Nephron progenitor cell (in vitro differentiated cells): Measurements from ENCODE around the gene EMX2.

Experiments
- DNase-seq: peaks from one replicate; pipeline ENCODE4 v3.0.0; 2021
- H3K27ac Mint-ChIP-seq: 2 replicates; pipeline ENCODE4 v1.8.0; 2021; ENCODE audit warnings: mild to moderate bottlenecking, moderate library complexity, mixed read lengths
- H3K27me3 Mint-ChIP-seq: 2 replicates; pipeline ENCODE4 v1.8.0; 2021; ENCODE audit warnings: mild to moderate bottlenecking, low read depth, mixed read lengths; ENCODE audit not compliant: poor library complexity
- H3K36me3 Mint-ChIP-seq: 2 replicates; pipeline ENCODE4 v1.8.0; 2021; ENCODE audit warnings: low read depth, mixed read lengths
- H3K4me1 Mint-ChIP-seq: 2 replicates; pipeline ENCODE4 v1.8.0; 2021; ENCODE audit warnings: mixed read lengths
- H3K4me3 Mint-ChIP-seq: 2 replicates; pipeline ENCODE4 v1.8.0; 2021; ENCODE audit warnings: mild to moderate bottlenecking, moderate library complexity, mixed read lengths
- H3K9me3 Mint-ChIP-seq: 2 replicates; pipeline ENCODE4 v1.8.0; 2021; ENCODE audit warnings: mild to moderate bottlenecking, moderate library complexity, mixed read lengths
- CTCF ChIP-seq: fragments of 200-600 bp; sonication (generic); IDR thresholded peaks from 2 replicates; pipeline ENCODE4 v1.5.0; 2021; ENCODE audit warnings: antibody characterized with exemption

The EMX2 gene

DNA sequence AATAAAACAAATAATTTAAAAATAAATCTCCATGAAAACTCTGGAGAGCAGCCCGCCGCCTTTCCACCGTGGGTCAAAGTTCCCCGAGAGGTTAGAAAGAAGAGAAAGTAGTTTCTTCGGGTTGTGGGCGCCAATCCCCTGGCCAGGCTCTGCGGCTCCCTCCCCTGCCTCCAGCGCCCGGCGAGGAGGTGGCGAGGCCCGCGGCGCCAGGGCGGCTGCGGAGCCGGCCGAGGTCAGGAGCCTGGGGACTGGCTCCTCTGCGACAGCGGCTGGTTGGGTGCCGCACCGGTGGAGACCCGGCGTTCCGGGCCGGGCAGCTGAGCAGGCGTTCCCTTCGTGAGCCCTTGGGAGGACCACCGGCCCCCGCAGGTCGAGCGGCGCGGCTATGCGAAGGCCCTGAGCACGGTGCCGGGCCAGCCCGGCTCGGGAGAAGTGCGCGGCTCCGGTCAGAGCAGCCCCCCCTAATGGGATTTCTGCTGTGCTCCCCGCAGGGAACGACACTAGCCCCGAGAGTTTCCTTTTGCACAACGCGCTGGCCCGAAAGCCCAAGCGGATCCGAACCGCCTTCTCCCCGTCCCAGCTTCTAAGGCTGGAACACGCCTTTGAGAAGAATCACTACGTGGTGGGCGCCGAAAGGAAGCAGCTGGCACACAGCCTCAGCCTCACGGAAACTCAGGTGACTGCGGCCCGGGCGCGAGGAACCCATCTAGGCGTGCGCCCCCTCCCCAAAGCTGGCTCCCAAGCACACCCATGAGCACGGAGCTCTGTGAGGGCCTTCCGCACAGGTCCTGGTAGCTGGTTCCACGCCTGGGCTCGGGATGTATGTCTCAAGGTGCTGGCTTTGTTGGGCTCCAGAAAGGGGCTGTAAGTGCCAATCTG is 2.8 kb downstream of the EMX2 start:
- no peak overlapping the region for H3K27ac Mint-ChIP-seq
- DNase-seq, result peak; percentile 50

DNA sequence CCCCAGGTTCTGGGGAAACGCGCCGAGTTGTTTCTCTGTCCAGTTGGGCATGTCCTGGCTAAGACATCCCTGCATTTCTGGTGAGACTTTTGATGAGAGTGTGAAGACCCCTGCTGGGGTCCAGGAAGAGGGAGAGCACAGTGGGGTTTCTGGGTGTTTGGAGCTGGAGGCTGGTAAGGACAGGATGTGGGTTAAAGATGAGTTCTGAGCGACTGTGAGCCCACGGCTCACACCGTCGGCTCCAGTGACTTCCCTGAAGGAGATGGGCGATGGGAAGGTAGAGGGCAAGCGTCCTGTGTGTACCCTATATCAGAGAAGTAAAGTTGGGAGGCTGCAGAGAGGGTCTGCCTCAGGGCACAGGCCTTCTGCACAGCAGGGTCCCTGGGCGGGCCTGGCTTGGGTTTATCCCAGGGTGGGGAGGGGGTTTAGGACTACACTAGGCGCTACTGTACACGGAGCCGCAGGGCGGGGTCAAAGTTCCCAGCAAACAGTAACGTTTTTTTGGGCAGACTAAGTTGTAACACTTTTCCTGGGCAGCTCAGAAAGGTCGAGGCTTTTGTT is 3.6 kb downstream of the EMX2 start:
- H3K27ac Mint-ChIP-seq, result no peak overlapping the region
- H3K9me3 Mint-ChIP-seq, result peaks cover 4% of the 10 kb centered on the region
- peak overlapping the region; percentile 78 for H3K4me3 Mint-ChIP-seq
- peaks cover 8% of the 10 kb centered on the region for H3K36me3 Mint-ChIP-seq
- H3K4me1 Mint-ChIP-seq, result peaks cover 63% of the 10 kb centered on the region
- no peak for DNase-seq
- peaks cover 100% of the 10 kb centered on the region for H3K27me3 Mint-ChIP-seq
- TF ChIP-seq CTCF, result no peak

More for the DNA sequence above, 2.8 kb downstream of the EMX2 start:
- H3K36me3 Mint-ChIP-seq, result peaks cover 8% of the 10 kb centered on the region
- peaks cover 63% of the 10 kb centered on the region for H3K4me1 Mint-ChIP-seq
- TF ChIP-seq CTCF, result no peak
- peaks cover 4% of the 10 kb centered on the region for H3K9me3 Mint-ChIP-seq
- H3K27me3 Mint-ChIP-seq, result peaks cover 100% of the 10 kb centered on the region
- H3K4me3 Mint-ChIP-seq, result peak overlapping the region; percentile 90

- peaks cover 62% of the 10 kb centered on the region for H3K4me1 Mint-ChIP-seq
These were observed 4.1 kb downstream of the EMX2 start for GRCh38 chr10:117546581-117547015.

DNA sequence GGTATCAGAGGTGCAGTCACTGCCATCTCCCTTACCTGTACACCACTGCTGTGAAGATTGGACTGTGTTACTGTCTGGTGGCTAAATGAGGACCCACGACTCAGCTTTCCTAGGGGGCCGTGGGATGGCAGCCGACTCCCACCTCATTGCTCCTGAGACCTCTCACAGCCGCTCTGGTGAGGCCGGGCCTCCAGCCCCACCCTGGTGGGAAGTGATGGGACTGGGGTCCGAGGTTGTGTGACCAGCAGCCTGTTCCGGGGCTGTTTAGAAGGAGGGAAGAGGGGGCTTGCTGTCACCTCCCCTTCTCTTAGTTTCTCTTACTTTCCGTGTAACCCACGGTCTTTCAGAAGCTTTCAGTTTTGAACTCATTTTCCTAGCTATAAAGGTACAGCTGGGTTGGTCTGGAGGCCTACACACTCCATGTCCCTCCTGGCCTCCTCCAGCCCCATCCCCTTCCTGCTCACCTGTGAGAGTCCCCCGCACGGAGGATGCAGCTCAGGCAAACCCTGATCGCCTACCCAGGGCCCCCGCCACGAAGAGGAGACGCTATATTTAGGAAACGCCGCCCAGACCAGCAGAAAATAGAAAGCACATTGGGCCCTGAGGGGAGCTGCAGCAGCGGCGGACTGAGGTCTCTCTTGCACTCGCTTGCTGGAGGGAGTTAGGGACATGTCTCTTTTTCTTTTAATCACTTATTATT is 4.6 kb downstream of the EMX2 start:
- TF ChIP-seq CTCF, result no peak
- Mint-ChIP-seq H3K4me1 (peaks cover 66% of the 10 kb centered on the region), H3K36me3 (peaks cover 8% of the 10 kb centered on the region), H3K4me3 (peak overlapping the region; percentile 78), H3K27ac (no peak overlapping the region), H3K9me3 (peaks cover 4% of the 10 kb centered on the region), H3K27me3 (peaks cover 100% of the 10 kb centered on the region)
- DNase-seq, result no peak

More at GRCh38 chr10:117546581-117547015, 4.1 kb downstream of the EMX2 start:
- DNase-seq, result peak; percentile 52
- Mint-ChIP-seq H3K27me3 (peaks cover 100% of the 10 kb centered on the region), H3K9me3 (peaks cover 4% of the 10 kb centered on the region), H3K4me3 (peak overlapping the region; percentile 78), H3K36me3 (peaks cover 8% of the 10 kb centered on the region), H3K27ac (no peak overlapping the region)
- no peak for TF ChIP-seq CTCF

DNA sequence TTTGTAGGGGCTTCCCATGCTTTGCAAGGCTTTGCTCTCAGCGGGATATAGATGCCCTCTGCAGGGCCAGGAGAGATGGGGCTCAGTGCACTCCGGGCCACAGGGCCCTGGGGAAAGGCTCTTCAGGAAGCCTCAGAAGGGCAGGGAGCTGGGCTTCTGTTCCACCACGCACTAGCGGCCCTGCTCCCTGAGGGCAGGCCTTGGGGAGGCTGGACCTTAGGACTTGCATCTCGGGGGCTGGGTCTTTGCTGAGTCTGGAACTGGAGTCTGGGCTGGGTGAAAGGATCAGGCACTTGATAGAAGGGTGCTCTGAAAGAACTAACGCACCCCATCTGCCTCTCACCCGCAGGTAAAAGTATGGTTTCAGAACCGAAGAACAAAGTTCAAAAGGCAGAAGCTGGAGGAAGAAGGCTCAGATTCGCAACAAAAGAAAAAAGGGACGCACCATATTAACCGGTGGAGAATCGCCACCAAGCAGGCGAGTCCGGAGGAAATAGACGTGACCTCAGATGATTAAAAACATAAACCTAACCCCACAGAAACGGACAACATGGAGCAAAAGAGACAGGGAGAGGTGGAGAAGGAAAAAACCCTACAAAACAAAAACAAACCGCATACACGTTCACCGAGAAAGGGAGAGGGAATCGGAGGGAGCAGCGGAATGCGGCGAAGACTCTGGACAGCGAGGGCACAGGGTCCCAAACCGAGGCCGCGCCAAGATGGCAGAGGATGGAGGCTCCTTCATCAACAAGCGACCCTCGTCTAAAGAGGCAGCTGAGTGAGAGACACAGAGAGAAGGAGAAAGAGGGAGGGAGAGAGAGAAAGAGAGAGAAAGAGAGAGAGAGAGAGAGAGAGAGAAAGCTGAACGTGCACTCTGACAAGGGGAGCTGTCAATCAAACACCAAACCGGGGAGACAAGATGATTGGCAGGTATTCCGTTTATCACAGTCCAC is 5.4 kb downstream of the EMX2 start:
- peaks cover 8% of the 10 kb centered on the region for H3K36me3 Mint-ChIP-seq
- no peak for TF ChIP-seq CTCF
- peaks cover 4% of the 10 kb centered on the region for H3K9me3 Mint-ChIP-seq
- no peak overlapping the region for H3K27ac Mint-ChIP-seq
- H3K4me1 Mint-ChIP-seq, result peaks cover 70% of the 10 kb centered on the region
- H3K27me3 Mint-ChIP-seq, result peaks cover 100% of the 10 kb centered on the region
- peak overlapping the region; percentile 78 for H3K4me3 Mint-ChIP-seq
- peak; percentile 27 for DNase-seq
